GM03348 (cell line): ENCODE results near the gene TNIP1.
A peak's percentile ranks its signal among the peaks of the same experiment; 100 is the strongest.

Source experiments
- DNase-seq: peaks from one replicate; pipeline ENCODE4 v3.0.0; 2012; ENCODE audit warnings: low spot score

Gene TNIP1, protein sequence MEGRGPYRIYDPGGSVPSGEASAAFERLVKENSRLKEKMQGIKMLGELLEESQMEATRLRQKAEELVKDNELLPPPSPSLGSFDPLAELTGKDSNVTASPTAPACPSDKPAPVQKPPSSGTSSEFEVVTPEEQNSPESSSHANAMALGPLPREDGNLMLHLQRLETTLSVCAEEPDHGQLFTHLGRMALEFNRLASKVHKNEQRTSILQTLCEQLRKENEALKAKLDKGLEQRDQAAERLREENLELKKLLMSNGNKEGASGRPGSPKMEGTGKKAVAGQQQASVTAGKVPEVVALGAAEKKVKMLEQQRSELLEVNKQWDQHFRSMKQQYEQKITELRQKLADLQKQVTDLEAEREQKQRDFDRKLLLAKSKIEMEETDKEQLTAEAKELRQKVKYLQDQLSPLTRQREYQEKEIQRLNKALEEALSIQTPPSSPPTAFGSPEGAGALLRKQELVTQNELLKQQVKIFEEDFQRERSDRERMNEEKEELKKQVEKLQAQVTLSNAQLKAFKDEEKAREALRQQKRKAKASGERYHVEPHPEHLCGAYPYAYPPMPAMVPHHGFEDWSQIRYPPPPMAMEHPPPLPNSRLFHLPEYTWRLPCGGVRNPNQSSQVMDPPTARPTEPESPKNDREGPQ

DNA sequence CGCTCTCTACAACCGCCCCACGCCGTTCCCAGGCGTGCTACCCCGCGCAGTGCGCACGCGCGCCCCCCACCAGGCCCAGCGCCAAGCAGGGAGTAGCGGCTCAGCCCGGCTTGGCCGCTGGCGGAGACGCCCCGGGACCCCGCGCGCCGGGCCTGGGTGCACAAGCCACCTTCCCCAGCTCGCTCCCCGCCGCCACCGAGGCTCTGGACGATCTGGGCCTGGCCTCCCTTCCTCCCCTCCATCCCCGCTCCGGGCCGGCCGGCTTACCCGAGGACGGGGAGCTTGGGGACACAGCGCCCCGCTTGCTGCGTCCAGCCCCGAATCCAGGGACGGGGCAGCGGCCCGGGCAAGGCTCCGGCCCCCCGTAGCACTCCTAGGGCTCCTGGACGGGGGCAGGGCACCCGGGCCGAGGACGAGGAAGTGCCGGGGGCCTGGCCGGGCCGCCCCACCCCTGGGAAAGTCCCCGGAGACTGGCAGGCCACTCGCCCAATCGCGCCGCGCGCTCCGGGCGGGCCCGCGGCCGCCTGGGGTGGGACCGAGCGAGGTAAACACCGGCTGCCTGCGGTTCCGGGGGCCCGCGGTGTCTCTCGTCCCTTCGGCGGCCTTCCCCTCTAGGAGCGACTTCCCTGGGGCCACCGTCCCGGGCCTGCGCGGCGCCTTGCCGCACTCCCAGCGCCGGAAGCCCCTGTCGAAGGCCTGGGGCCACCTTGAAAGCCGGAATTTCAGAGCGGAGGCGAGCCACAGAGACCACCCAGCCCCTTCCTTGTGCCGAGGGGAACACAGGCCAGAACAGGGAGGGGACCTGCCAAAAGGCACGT lies at the start of gene TNIP1:
Gene TNIP1 (minus strand): TSS at position 422 of the 818 bp plus-strand sequence. CDS start 15,939 bp downstream, outside the sequence.
- peak; percentile 100 for DNase-seq

DNA sequence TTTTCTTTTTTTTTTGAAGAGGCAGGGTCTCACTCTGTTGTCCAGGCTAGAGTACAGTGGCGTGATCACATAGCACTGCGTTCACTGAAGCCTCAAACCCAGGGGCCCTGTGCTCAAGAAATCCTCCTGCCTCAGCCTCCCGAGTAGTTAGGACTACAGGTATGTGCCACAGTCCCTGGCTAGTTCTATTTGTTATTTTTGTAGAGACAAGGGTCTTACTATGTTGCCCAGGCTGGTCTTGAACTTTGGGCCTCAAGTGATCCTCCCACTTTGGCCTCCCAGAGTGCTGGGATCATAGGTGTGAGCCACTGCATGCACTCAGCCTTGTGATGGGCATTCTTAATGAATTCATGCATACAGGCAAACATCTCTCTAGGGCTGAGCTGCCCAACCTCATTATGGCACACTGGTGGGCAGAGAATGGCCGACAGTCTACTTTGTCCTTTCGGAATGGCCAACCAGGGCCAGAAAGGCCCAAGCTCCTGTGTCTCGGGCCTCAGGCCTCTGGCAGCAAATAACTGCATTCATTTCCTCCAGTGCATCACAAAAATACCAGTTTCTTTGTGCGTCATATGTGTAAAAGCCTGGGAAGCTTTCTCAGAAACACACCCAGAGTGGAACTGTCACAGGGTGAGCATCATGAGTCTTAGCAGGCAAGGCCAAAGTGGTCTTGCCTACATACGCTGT lies 49.5 kb upstream of the TNIP1 start:
- no peak for DNase-seq

- DNase-seq, result no peak
Measured at GRCh38 chr5:151128817-151129216, 48.0 kb upstream of the TNIP1 start.

- DNase-seq, result no peak
Measured at GRCh38 chr5:151127926-151128325, 47.1 kb upstream of the TNIP1 start.

DNA sequence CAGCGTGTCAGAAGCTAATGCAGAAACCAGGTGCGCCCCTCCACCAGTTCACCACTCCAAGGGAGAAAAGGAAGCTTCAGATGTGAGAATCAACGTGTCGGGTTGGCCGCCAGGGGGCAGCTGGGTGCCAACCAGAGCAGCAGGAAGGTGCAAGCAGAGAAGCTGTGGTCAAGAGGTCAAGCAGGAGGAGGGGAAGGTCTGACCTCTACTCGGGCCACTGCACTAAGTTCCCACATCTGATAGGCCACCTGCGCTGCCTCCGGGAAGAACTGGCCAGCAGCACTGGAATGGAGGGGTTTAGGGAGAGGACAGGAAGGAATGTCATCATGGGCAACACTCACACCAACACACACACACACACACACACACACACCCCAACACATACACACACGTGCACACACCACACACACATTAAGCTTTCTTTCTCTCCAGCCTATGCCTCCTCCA lies 45.4 kb upstream of the TNIP1 start:
- peak; percentile 80 for DNase-seq

- no peak for DNase-seq
Measured at GRCh38 chr5:151125421-151125820, 44.6 kb upstream of the TNIP1 start.

- no peak for DNase-seq
Measured at GRCh38 chr5:151123897-151124751, 43.3 kb upstream of the TNIP1 start.

- DNase-seq, result no peak
Measured at GRCh38 chr5:151122828-151123227, 42.0 kb upstream of the TNIP1 start.

DNA sequence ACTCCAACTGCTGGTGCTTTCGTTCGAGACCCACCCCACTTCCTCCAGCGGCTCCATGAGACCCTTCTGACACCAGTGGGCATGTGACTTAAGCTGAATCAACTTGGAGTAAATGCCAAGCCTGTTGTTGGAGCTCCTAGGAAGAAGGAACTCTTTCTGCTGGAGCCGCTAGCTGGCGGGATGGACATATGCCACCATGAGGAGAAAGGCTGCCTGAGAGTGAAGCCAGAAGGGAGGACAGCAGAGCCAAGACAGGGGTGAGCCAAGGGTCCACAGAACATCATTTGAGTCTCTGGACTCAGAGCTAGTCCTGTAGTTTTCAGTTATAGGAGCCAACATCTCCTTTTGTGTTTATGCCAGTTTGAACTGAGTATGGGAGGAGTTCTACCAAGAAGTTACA lies 40.8 kb upstream of the TNIP1 start:
- DNase-seq, result no peak

- DNase-seq, result no peak
Measured at GRCh38 chr5:151121095-151121494, 40.3 kb upstream of the TNIP1 start.

- DNase-seq, result no peak
Measured at GRCh38 chr5:151118913-151119575, 38.2 kb upstream of the TNIP1 start.

DNA sequence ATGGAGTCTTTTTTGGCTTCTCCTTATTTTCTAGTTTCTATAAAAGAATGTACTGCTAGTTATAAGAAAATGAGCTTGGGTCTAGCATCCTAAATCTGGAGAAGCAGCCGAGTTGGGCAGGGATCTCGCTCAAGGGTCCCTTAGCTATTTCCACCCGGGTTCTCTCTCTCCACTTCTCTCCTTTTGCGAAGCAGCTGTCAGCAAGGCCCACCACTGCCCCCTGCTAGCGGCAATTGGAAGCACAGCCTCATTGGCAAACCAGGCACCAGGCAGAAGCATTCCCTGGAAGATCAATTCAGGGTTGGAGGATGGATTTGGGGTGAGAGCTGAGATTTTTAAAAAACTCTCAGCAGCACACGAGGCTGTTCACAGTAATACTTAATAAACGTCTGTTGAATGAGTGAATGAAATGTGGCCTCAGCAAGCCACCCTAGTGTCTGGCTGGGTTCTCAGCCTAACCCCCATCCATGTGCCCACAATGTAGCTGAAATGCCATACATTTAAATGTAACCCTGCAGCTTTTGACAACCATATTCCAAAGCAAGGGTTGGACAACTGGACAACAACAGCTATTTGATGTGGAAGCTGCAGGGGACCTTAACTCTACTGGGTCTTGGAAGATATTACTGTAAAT lies 34.6 kb upstream of the TNIP1 start:
- DNase-seq, result peak; percentile 86

GRCh38 chr5:151113651-151114050 lies 32.8 kb upstream of the TNIP1 start:
- no peak for DNase-seq

GRCh38 chr5:151110992-151111391 lies 30.2 kb upstream of the TNIP1 start:
- DNase-seq, result no peak

GRCh38 chr5:151110122-151110681 lies 29.4 kb upstream of the TNIP1 start:
- DNase-seq, result no peak

DNA sequence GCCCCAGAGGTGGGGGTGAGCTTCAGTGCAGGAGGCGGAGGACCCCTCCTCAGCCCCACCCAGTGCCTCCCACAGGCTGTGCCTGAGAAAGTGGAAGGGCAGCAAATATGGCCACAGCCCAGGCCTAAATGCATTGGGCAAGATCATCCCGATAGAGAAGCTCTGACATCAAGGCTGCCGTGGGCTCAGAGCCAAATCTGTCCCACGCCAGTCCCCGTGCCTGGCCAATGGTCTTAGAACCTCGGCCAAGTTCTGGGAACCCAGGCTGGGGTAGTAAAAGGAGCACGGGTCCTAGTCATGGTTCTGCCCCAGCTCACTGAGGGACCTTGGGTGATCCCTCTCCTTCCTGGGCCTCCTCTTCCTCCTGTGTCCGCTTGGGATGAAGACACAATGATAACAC lies 27.7 kb upstream of the TNIP1 start:
- DNase-seq, result no peak

- peak; percentile 31 for DNase-seq
Measured at GRCh38 chr5:151107738-151108520, 27.1 kb upstream of the TNIP1 start.

- DNase-seq, result no peak
Measured at GRCh38 chr5:151107084-151107483, 26.2 kb upstream of the TNIP1 start.

GRCh38 chr5:151106509-151106908 lies 25.7 kb upstream of the TNIP1 start:
- no peak for DNase-seq
